NCI-H526 treated with DMSO at 0.1 percent for 48 hours (cell line): ENCODE measurements around the gene MMS19.

Experiments used
- DNase-seq: peaks from one replicate; lab custom pipeline; 2025; lab: John Stamatoyannopoulos, UW

The MMS19 gene

GRCh38 chr10:97416565-97416964, 81.7 kb downstream of the MMS19 start:
- no peak for DNase-seq

GRCh38 chr10:97412891-97413304, 85.3 kb downstream of the MMS19 start:
- DNase-seq: no peak

DNA sequence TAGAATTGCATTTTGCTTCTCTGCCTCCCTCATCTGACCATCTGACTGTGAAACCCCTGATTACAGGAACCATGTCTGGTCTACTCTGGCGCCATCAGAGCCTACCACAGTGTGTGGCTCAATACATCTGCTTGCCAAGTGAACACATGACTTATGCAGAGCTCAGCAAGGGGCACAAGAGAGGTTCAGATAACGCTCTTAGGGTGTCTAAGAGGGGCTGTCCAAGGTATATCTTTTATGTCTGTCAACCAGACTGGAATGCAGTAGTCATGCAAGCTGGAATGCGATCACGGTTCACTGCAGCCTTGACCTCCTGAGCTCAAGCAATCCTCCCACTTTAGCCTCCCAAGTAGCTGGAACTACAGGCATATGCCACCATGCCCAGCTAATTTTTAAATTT, 86.8 kb downstream of the MMS19 start:
- DNase-seq: no peak

- DNase-seq: no peak
These were observed 89.7 kb downstream of the MMS19 start for GRCh38 chr10:97408496-97408992.
